ENCODE measurements around the gene ZNF460.

The ZNF460 gene

GRCh38 chr19:57334191-57334590 is 53.9 kb downstream of the ZNF460 start:
- no peaks in the 10 kb centered on the region for H3K4me1 ChIP-seq (ENCODE audit: insufficient read depth, low read length, poor library complexity, severe bottlenecking)
- no peak for TF ChIP-seq EZH2phosphoT487 (IDR thresholded peaks at IDR 0.05; ENCODE audit: borderline replicate concordance)
- TF ChIP-seq, protein P1, sequence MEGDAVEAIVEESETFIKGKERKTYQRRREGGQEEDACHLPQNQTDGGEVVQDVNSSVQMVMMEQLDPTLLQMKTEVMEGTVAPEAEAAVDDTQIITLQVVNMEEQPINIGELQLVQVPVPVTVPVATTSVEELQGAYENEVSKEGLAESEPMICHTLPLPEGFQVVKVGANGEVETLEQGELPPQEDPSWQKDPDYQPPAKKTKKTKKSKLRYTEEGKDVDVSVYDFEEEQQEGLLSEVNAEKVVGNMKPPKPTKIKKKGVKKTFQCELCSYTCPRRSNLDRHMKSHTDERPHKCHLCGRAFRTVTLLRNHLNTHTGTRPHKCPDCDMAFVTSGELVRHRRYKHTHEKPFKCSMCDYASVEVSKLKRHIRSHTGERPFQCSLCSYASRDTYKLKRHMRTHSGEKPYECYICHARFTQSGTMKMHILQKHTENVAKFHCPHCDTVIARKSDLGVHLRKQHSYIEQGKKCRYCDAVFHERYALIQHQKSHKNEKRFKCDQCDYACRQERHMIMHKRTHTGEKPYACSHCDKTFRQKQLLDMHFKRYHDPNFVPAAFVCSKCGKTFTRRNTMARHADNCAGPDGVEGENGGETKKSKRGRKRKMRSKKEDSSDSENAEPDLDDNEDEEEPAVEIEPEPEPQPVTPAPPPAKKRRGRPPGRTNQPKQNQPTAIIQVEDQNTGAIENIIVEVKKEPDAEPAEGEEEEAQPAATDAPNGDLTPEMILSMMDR (conservative IDR thresholded peaks at IDR 0.05; ENCODE audit: low read length): no peak
- H2AFZ ChIP-seq (ENCODE audit: low read length): no peak overlapping the region
- no peaks in the 10 kb centered on the region for H3F3A ChIP-seq (ENCODE audit: low read depth)
- no peaks in the 10 kb centered on the region for H3K79me2 ChIP-seq (ENCODE audit: insufficient read depth, low read length)
- no peaks in the 10 kb centered on the region for H3K9me2 ChIP-seq (replicated peaks; ENCODE audit: low read depth, low read length)
- no peak overlapping the region for H3K4me3 ChIP-seq (ENCODE audit: low read length, poor library complexity, severe bottlenecking)
- no peaks in the 10 kb centered on the region for H3K27me3 ChIP-seq (ENCODE audit: insufficient read depth, low read length, poor library complexity, severe bottlenecking)
- H3K4me2 ChIP-seq (ENCODE audit: low read depth, low read length, poor library complexity, severe bottlenecking): no peak overlapping the region
- peaks cover 8% of the 10 kb centered on the region; the same call in 1 of the 2 replicates for H3K36me3 ChIP-seq (ENCODE audit: insufficient read depth, low read length)
- peaks cover 5% of the 10 kb centered on the region for H4K20me1 ChIP-seq (ENCODE audit: insufficient read depth, low read length, poor library complexity, severe bottlenecking)
- no peak overlapping the region for H3K9ac ChIP-seq (ENCODE audit: low read depth, low read length, poor library complexity, severe bottlenecking)
- H3K9me3 ChIP-seq (ENCODE audit: insufficient read depth, low read depth, low read length): no peaks in the 10 kb centered on the region

DNA sequence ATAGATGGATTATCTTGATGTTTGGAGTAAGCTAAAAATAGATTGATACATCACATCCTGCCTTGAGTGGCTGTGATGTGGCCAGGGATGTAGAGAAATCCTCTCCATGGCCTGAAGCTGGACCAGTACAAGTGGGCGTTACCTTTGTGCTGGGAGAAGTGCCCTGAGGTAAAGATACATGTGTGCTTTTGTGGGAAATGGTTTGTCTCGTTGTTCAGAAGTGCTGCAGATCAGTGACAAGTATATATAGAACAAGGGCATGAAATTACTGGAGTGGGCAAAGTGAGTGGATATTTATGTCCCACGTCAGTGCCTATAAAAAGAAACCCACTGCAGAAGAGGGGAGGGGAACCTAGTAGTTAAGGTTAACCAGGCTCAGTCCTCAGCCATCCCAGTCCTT is 58.6 kb downstream of the ZNF460 start:
- Histone ChIP-seq H2AFZ (ENCODE audit: low read length) (no peak overlapping the region), H3K4me3 (ENCODE audit: low read length, poor library complexity, severe bottlenecking) (no peak overlapping the region), H3K9ac (ENCODE audit: low read depth, low read length, poor library complexity, severe bottlenecking) (no peak overlapping the region), H3K4me2 (ENCODE audit: low read depth, low read length, poor library complexity, severe bottlenecking) (no peak overlapping the region), H3K27me3 (ENCODE audit: insufficient read depth, low read length, poor library complexity, severe bottlenecking) (no peaks in the 10 kb centered on the region), H3K4me1 (ENCODE audit: insufficient read depth, low read length, poor library complexity, severe bottlenecking) (no peaks in the 10 kb centered on the region), H3K9me3 (ENCODE audit: insufficient read depth, low read depth, low read length) (no peaks in the 10 kb centered on the region), H4K20me1 (ENCODE audit: insufficient read depth, low read length, poor library complexity, severe bottlenecking) (peaks cover 5% of the 10 kb centered on the region), H3F3A (ENCODE audit: low read depth) (no peaks in the 10 kb centered on the region), H3K9me2 (replicated peaks; ENCODE audit: low read depth, low read length) (no peaks in the 10 kb centered on the region), H3K79me2 (ENCODE audit: insufficient read depth, low read length) (no peaks in the 10 kb centered on the region), H3K36me3 (ENCODE audit: insufficient read depth, low read length) (no peaks in the 10 kb centered on the region)
- TF ChIP-seq EZH2phosphoT487 (IDR thresholded peaks at IDR 0.05; ENCODE audit: borderline replicate concordance): no peak
- TF ChIP-seq, protein P1 (conservative IDR thresholded peaks at IDR 0.05; ENCODE audit: low read length): no peak

DNA sequence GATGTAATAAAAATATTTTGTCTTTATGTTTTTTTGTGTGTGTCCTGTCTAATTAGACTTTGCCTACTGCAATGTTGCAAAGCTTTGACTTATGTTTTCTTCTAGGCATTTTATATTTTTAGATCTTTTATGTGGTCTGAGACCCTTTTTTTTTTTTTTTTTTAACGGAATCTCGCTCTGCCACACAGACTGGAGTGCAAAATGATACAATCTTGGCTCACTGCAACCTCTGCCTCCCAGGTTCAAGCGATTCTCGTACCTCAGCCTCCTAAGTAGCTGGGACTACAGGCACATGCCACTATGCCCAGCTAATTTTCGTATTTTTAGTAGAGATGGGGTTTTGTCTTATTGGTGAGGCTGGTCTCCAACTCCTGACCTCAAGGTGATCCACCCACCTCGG is 62.3 kb downstream of the ZNF460 start:
- H4K20me1 ChIP-seq (ENCODE audit: insufficient read depth, low read length, poor library complexity, severe bottlenecking): no peaks in the 10 kb centered on the region
- no peaks in the 10 kb centered on the region for H3K36me3 ChIP-seq (ENCODE audit: insufficient read depth, low read length)
- no peaks in the 10 kb centered on the region for H3F3A ChIP-seq (ENCODE audit: low read depth)
- no peaks in the 10 kb centered on the region for H3K79me2 ChIP-seq (ENCODE audit: insufficient read depth, low read length)
- no peak overlapping the region for H3K4me2 ChIP-seq (ENCODE audit: low read depth, low read length, poor library complexity, severe bottlenecking)
- H3K9me2 ChIP-seq (replicated peaks; ENCODE audit: low read depth, low read length): no peaks in the 10 kb centered on the region
- no peak overlapping the region for H3K4me3 ChIP-seq (ENCODE audit: low read length, poor library complexity, severe bottlenecking)
- no peak overlapping the region for H2AFZ ChIP-seq (ENCODE audit: low read length)
- no peaks in the 10 kb centered on the region for H3K4me1 ChIP-seq (ENCODE audit: insufficient read depth, low read length, poor library complexity, severe bottlenecking)
- H3K9me3 ChIP-seq (ENCODE audit: insufficient read depth, low read depth, low read length): no peaks in the 10 kb centered on the region
- no peaks in the 10 kb centered on the region for H3K27me3 ChIP-seq (ENCODE audit: insufficient read depth, low read length, poor library complexity, severe bottlenecking)
- TF ChIP-seq EZH2phosphoT487 (IDR thresholded peaks at IDR 0.05; ENCODE audit: borderline replicate concordance): no peak
- TF ChIP-seq, protein P1 (conservative IDR thresholded peaks at IDR 0.05; ENCODE audit: low read length): no peak
- no peak overlapping the region for H3K9ac ChIP-seq (ENCODE audit: low read depth, low read length, poor library complexity, severe bottlenecking)
